GM18951 (cell line): ENCODE measurements around the gene YY1.

Source experiments
- POLR2A ChIP-seq: IDR thresholded peaks from 4 replicates; pipeline ENCODE4 v1.6.1; 2011; ENCODE audit warnings: mild to moderate bottlenecking; ENCODE audit not compliant: insufficient read length, insufficient read depth; ENCODE audit errors: extremely low read depth
- in situ Hi-C: fragments of 300-500 bp; cut with MboI; formaldehyde crosslinking; loops from one replicate; pipeline ENCODE4 v1.12.0; 2022; ENCODE audit warnings: low sequenced_read_pairs, mixed read lengths, inconsistent platforms; ENCODE audit not compliant: unreplicated experiment

YY1 gene

GRCh38 chr14:100211366-100211765, 27.6 kb upstream of the YY1 start:
- in situ Hi-C loops = no loop called here
- TF ChIP-seq POLR2A = no peak

- TF ChIP-seq POLR2A = no peak
- in situ Hi-C loops = no loop called here
Measured at GRCh38 chr14:100211893-100212292, 27.1 kb upstream of the YY1 start.

DNA sequence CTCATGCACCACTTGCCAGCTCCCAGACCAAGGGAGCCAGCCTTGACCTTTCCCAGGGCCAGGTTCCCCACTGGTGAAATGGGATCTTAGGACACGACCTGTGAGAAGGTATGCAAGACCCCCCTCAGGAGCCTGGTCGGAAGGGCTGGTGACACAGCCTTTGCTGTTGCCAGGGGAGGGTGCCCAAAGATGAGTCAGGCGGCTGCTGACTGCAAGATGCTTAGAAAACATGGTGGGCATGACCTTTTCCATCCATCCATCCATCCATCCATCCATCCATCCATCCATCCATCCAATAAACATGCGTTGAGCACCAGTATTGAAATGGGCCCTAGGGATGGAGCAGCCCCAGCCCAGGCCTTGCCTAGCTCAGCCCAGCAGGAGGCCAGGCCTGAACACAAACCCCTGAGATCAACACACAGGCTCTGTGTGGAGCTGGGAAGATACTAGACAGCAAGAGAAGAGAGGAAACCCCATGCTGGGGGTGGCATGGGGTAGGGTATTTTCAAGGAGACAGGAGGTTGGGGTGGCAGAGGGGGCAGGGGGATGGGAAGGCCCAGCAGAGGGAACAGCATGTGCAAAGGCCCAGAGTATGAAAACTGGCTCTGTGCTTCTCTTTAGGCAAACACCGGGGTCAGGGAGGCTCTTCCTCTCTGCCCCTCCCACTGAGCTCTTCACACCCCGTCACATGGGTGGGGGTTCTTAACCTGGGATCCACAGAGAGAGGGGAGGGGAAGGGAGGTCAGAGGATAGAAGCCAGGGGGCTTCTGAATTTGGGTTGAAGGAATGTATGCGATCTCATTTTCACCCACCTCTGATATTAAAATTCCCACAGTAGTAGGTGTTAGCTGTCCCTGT, 26.2 kb upstream of the YY1 start:
- TF ChIP-seq POLR2A = no peak
- in situ Hi-C loops = no loop called here

GRCh38 chr14:100213587-100213955, 25.4 kb upstream of the YY1 start:
- no peak for TF ChIP-seq POLR2A
- in situ Hi-C loops = no loop called here

DNA sequence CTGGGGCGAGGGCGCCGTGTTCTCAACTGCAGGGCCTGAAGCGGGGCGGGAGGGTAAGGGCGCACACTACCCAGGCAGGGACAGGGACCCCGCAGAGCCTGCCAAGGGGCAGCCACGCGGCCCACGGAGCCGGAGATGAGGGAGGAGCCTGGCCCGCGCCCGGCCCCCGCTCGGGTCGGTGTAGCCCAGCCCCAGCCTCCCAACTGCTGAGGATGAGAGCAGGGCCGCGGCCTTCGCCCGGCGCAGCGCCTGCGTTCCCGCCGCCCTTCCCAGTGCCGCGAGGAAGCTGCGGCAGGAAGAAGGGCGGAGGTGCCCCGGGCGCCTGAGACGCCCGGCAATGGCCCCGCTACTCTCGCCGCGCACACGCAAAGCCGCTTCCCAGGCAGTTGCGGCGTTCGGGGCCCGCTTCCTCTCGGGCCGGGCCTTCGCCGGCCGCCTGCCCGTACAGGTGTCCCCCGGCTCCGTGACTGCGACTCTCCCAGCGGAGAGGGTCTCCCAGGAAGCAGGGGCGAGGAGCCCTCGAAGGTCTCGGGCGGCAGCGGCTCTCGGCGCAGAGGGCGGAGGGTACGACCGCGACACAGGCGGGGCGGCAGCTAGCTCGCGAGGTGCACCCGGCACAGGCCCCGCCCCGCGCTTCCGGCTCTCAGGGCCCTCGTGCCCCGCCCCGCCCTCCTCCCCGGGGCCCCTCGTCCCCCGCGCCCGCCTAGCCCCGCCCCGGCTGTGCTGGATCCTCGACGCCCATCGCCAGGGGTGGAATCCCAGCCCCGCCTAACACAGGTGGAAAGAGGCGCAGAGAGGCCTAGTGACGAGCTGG, 24.8 kb upstream of the YY1 start:
- TF ChIP-seq POLR2A = peak; percentile 93

GRCh38 chr14:100214770-100215083, 24.2 kb upstream of the YY1 start:
- no peak for TF ChIP-seq POLR2A
- in situ Hi-C loops = no loop called here

More for the DNA sequence above, 24.8 kb upstream of the YY1 start:
- in situ Hi-C loops = no loop called here

DNA sequence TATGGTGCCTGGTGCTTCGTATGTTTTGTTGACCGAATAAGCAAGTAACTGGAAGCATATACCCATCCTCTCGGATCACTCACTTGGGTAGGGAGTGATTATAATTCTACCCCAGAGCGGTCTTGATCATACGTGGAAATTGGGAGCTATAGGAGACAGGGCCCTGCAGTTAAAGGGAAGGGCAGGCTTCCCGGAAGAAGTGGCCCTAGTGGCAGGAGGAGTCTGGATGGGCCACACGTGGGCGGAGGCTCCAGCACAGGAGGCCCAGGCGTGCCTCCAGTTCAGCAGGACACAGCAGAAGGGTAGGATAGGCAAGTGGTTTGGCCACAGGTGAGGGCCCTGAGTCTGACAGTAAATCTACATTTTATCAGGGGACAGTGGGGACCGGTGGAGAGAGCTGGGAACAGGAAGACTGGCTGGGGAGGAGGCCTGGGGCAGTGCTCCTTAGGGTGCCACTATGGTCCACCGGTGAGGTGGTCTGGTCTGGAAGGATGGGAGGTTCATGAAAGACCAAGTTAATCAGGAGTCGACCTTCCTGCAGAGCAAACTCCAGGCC, 23.5 kb upstream of the YY1 start:
- TF ChIP-seq POLR2A = no peak
- in situ Hi-C loops = no loop called here

DNA sequence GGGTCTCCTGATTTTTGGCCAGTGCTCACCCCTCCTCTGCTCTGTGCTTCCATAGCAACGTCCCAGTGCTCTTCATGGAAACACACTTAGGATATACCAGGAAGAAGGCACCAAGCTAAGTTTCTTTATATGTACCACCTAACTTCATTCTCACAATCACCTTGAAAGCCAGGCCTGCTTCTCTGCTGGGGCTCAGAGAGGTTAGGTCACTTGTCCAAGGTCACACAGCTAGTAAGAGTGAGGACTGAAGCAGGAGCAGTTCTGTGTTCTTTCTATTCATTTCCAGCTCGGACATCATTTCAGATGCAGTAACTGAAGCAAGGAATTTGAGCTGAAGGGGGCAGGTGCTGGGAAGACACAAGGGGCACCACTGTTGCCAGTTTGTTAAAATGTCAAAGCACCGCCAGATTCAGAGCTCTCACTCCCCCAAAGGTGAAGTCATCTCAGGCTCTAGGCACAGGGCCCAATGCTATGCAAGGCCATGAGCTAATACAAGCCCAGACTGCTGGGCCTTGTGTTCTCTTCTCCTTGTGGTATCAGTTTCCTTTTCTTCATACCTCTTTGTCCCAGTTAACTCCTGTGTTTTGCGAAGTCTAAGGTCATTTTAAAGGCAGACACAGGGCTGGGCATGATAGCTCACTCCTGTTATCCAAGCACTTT, 19.7 kb upstream of the YY1 start:
- in situ Hi-C loops = no loop called here
- TF ChIP-seq POLR2A = no peak

- in situ Hi-C loops = no loop called here
- TF ChIP-seq POLR2A = peak; percentile 51
Measured at GRCh38 chr14:100221533-100222223, 17.3 kb upstream of the YY1 start.

GRCh38 chr14:100222224-100223093, 16.5 kb upstream of the YY1 start:
- in situ Hi-C loops = no loop called here
- TF ChIP-seq POLR2A = no peak

GRCh38 chr14:100223332-100224201, 15.4 kb upstream of the YY1 start:
- TF ChIP-seq POLR2A = no peak
- in situ Hi-C loops = no loop called here
